Caco-2 (cell line): Measurements from ENCODE around the gene PBLD. TPM values are rescaled to one million over a fixed set of nuclear protein-coding genes. Genes with fewer than 3 reads are reported as not detected.

Experiments used
- BruUV-seq: library from RNA; stranded (reverse); fragments of 400-500 nt; replicated peaks from 2 replicates; lab custom pipeline; 2021; lab: Mats Ljungman, UMichigan
- CTCF ChIA-PET: fragments of 300-600 bp; sonication (Branson Sonifier 250); formaldehyde crosslinking; loops from one replicate; lab custom pipeline; 2022; ENCODE audit warnings: antibody characterized with exemption; lab: Charles Lee
- POLR2A ChIA-PET: fragments of 300-600 bp; sonication (Branson Sonifier 250); formaldehyde crosslinking; loops from one replicate; lab custom pipeline; 2022; ENCODE audit warnings: antibody characterized with exemption; lab: Charles Lee
- DNase-seq, 2 experiments: peaks; one replicate each; pipeline versions ENCODE4 v3.0.0 to v3.0.0-alpha.2; 2020 to 2022
- H3K27me3 ChIP-seq: replicated peaks from 2 replicates; pipeline ENCODE4 v1.6.0; 2011; ENCODE audit warnings: low read length; ENCODE audit not compliant: control insufficient read depth, insufficient read depth
- H3K36me3 ChIP-seq: 2 replicates; pipeline ENCODE4 v1.5.1; 2011; ENCODE audit warnings: low read length; ENCODE audit not compliant: control insufficient read depth, insufficient read depth
- H3K4me1 ChIP-seq: fragments of 250-450 bp; sonication (Bioruptor Pico); 2 replicates; pipeline ENCODE4 v1.5.1; 2020; ENCODE audit warnings: mild to moderate bottlenecking
- H3K4me3 ChIP-seq: 2 replicates; pipeline ENCODE4 v1.5.1; 2011; ENCODE audit warnings: low read depth, mild to moderate bottlenecking, control low read depth, low read length
- H3K9me3 ChIP-seq: fragments of 250-450 bp; sonication (Bioruptor Pico); 2 replicates; pipeline ENCODE4 v1.5.1; 2020; ENCODE audit warnings: mild to moderate bottlenecking, moderate library complexity
- H3K27ac Mint-ChIP-seq: one replicate; pipeline ENCODE4 v1.8.0; 2022; ENCODE audit warnings: mixed read lengths; ENCODE audit not compliant: unreplicated experiment
- H3K27me3 Mint-ChIP-seq: one replicate; pipeline ENCODE4 v1.8.0; 2022; ENCODE audit warnings: mixed read lengths; ENCODE audit not compliant: insufficient read depth, unreplicated experiment
- H3K36me3 Mint-ChIP-seq: one replicate; pipeline ENCODE4 v1.8.0; 2022; ENCODE audit warnings: mild to moderate bottlenecking, mixed read lengths; ENCODE audit not compliant: insufficient read depth, unreplicated experiment
- H3K4me1 Mint-ChIP-seq: one replicate; pipeline ENCODE4 v1.8.0; 2022; ENCODE audit warnings: low read depth, mixed read lengths; ENCODE audit not compliant: unreplicated experiment
- H3K4me3 Mint-ChIP-seq: one replicate; pipeline ENCODE4 v1.8.0; 2022; ENCODE audit warnings: mild to moderate bottlenecking, moderate library complexity, mixed read lengths; ENCODE audit not compliant: unreplicated experiment
- H3K9me3 Mint-ChIP-seq: one replicate; pipeline ENCODE4 v1.8.0; 2022; ENCODE audit warnings: mixed read lengths; ENCODE audit not compliant: unreplicated experiment
- intact Hi-C: fragments of 100-400 bp; cut with micrococcal nuclease; formaldehyde crosslinking; loops from one replicate; pipeline ENCODE4 v1.10.0; 2022; ENCODE audit not compliant: unreplicated experiment
- total RNA-seq: library from RNA; stranded (reverse); gene quantifications from 2 replicates; pipeline ENCODE4 v1.2.3, GENCODE V29; 2022
- TF ChIP-seq, protein P1 (sequence below), 2 experiments: fragments of 200-600 bp in 1 of 2; IDR thresholded peaks; 1 replicate in 1 of 2; 2 replicates in 1 of 2; pipeline versions ENCODE4 v1.5.1 to v1.8.0; 2011 to 2022; ENCODE audit warnings: antibody characterized with exemption in 1 of 2, control low read depth in 1 of 2, inconsistent platforms in 1 of 2, low read depth in 1 of 2, low read length in 1 of 2, mild to moderate bottlenecking in 1 of 2, moderate library complexity in 1 of 2; ENCODE audit not compliant: insufficient read depth in 1 of 2, severe bottlenecking in 1 of 2, unreplicated experiment in 1 of 2

The PBLD gene
- total RNA-seq, 1 experiment from 2014 or later, result 15.3 TPM

- no peak overlapping the region for H3K4me3 ChIP-seq
- ChIA-PET POLR2A (no interaction called here), CTCF (interaction anchor here (2.5 kb wide), 1 partner anchor 24 kb away, joined by 8 read pairs; no protein-coding TSS in a partner anchor)
- H3K27me3 Mint-ChIP-seq, result no peaks in the 10 kb centered on the region
- H3K36me3 ChIP-seq, result no peaks in the 10 kb centered on the region
- H3K9me3 Mint-ChIP-seq, result no peaks in the 10 kb centered on the region
- H3K4me1 Mint-ChIP-seq, result peaks cover under 1% of the 10 kb centered on the region
- intact Hi-C loops, result no loop called here
- no peaks in the 10 kb centered on the region for H3K9me3 ChIP-seq
- H3K4me1 ChIP-seq, result no peaks in the 10 kb centered on the region
- no peak for DNase-seq
- no peak overlapping the region for H3K4me3 Mint-ChIP-seq
- H3K27ac Mint-ChIP-seq, result no peak overlapping the region
- H3K36me3 Mint-ChIP-seq, result no peaks in the 10 kb centered on the region
- H3K27me3 ChIP-seq, result no peaks in the 10 kb centered on the region
- TF ChIP-seq, protein P1, sequence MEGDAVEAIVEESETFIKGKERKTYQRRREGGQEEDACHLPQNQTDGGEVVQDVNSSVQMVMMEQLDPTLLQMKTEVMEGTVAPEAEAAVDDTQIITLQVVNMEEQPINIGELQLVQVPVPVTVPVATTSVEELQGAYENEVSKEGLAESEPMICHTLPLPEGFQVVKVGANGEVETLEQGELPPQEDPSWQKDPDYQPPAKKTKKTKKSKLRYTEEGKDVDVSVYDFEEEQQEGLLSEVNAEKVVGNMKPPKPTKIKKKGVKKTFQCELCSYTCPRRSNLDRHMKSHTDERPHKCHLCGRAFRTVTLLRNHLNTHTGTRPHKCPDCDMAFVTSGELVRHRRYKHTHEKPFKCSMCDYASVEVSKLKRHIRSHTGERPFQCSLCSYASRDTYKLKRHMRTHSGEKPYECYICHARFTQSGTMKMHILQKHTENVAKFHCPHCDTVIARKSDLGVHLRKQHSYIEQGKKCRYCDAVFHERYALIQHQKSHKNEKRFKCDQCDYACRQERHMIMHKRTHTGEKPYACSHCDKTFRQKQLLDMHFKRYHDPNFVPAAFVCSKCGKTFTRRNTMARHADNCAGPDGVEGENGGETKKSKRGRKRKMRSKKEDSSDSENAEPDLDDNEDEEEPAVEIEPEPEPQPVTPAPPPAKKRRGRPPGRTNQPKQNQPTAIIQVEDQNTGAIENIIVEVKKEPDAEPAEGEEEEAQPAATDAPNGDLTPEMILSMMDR (IDR thresholded peaks at IDR 0.05; ENCODE audit: insufficient read depth in 1 of 2, low read depth in 1 of 2, low read length in 1 of 2, severe bottlenecking in 1 of 2, unreplicated experiment in 1 of 2), result no peak
- no TSS peak for BruUV-seq
These were observed 95.6 kb downstream of the PBLD start for GRCh38 chr10:68237173-68237572.

DNA sequence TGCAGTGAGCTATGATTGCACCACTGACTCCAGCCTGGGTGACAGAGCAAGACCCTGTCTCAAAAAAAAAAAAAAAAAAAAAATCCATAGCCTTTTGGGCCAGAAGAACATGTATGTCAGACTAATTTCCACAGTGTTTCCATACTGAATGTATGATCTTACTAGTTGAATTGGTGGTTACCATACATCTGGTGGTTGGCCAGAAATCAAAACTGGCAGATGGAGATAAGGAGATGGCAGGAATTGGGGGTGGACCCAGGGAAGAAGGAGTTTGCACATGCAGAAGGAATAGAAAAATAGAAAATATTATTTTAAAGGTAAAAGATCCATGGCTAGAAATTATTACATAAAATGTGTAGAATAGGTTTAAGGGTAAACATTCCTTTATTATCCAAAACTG lies 97.1 kb downstream of the PBLD start:
- Mint-ChIP-seq H3K9me3 (no peaks in the 10 kb centered on the region), H3K4me1 (peaks cover 7% of the 10 kb centered on the region), H3K4me3 (no peak overlapping the region), H3K36me3 (no peaks in the 10 kb centered on the region), H3K27ac (no peak overlapping the region), H3K27me3 (peaks cover 2% of the 10 kb centered on the region)
- BruUV-seq, result no TSS peak
- no peak for DNase-seq
- intact Hi-C loops, result no loop called here
- ChIA-PET CTCF (interaction anchor here (2.5 kb wide), 1 partner anchor 23 kb away, joined by 8 read pairs; no protein-coding TSS in a partner anchor), POLR2A (no interaction called here)
- TF ChIP-seq, protein P1 (IDR thresholded peaks at IDR 0.05; ENCODE audit: insufficient read depth in 1 of 2, low read depth in 1 of 2, low read length in 1 of 2, severe bottlenecking in 1 of 2, unreplicated experiment in 1 of 2), result no peak
- Histone ChIP-seq H3K9me3 (no peaks in the 10 kb centered on the region), H3K36me3 (no peaks in the 10 kb centered on the region), H3K4me1 (0 out of 2 replicates have a peak, but pooled peaks cover 5% of the 10 kb centered on the region), H3K4me3 (no peak overlapping the region), H3K27me3 (no peaks in the 10 kb centered on the region)

DNA sequence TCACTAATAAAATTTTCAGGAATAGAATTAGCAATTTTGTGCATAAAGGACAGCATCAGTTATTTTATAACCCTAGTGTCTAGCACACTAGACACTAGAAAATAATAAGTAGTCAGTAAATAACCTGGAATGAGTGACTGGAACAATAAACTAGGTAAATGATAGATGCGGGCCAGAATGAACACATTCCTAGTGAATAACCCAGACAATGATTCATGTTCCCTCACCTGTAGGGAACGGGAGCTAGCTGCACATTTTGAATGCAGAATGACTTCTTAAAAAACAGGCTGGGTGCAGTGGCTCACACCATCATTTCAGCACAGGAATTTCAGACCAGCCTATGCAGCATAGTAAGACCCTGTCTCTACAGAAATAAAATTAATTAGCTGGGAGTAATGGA lies 97.6 kb downstream of the PBLD start:
- Mint-ChIP-seq H3K9me3 (no peaks in the 10 kb centered on the region), H3K36me3 (no peaks in the 10 kb centered on the region), H3K4me3 (no peak overlapping the region), H3K4me1 (peaks cover 7% of the 10 kb centered on the region), H3K27ac (no peak overlapping the region), H3K27me3 (peaks cover 2% of the 10 kb centered on the region)
- Histone ChIP-seq H3K9me3 (no peaks in the 10 kb centered on the region), H3K27me3 (no peaks in the 10 kb centered on the region), H3K4me1 (0 out of 2 replicates have a peak, but pooled peaks cover 5% of the 10 kb centered on the region), H3K36me3 (no peaks in the 10 kb centered on the region), H3K4me3 (no peak overlapping the region)
- BruUV-seq, result no TSS peak
- intact Hi-C loops, result no loop called here
- no peak for DNase-seq
- TF ChIP-seq, protein P1 (IDR thresholded peaks at IDR 0.05; ENCODE audit: insufficient read depth in 1 of 2, low read depth in 1 of 2, low read length in 1 of 2, severe bottlenecking in 1 of 2, unreplicated experiment in 1 of 2), result no peak
- ChIA-PET CTCF (interaction anchor here (2.5 kb wide), 1 partner anchor 22 kb away, joined by 8 read pairs; no protein-coding TSS in a partner anchor), POLR2A (no interaction called here)
